Esophagus squamous epithelium (tissue), 5 donors: ENCODE results near the gene FOXO6. TPM values are rescaled to one million over a fixed set of nuclear protein-coding genes. Genes with fewer than 3 reads are reported as not detected.

Experiments
- DNase-seq: peaks from one replicate; lab custom pipeline; 2025; lab: John Stamatoyannopoulos, UW
- H3K27ac ChIP-seq, 4 donors: fragments of 200-600 bp; sonication (generic); one replicate each; pipeline ENCODE4 v1.5.1; 2016 to 2019; ENCODE audit warnings: mild to moderate bottlenecking in 1 of 4
- H3K27me3 ChIP-seq, 4 donors: fragments of 200-600 bp; sonication (generic); 1 replicate in 3 of 4; 2 replicates in 1 of 4; pipeline versions ENCODE4 v1.5.1 to v1.6.0; 2017 to 2021; ENCODE audit warnings: antibody characterized with exemption in 1 of 4
- H3K36me3 ChIP-seq, 3 donors: fragments of 200-600 bp; sonication (generic); one replicate each; pipeline ENCODE4 v1.5.1; 2016 to 2019
- H3K4me1 ChIP-seq, 3 donors: fragments of 200-600 bp; sonication (generic); one replicate each; pipeline ENCODE4 v1.5.1; 2017 to 2019
- H3K4me3 ChIP-seq, 4 donors: fragments of 200-600 bp; sonication (generic); 1 replicate in 3 of 4; 2 replicates in 1 of 4; pipeline ENCODE4 v1.5.1; 2016 to 2019; ENCODE audit warnings: mild to moderate bottlenecking in 2 of 4, moderate library complexity in 1 of 4
- H3K9me3 ChIP-seq, 3 donors: fragments of 200-600 bp; sonication (generic); one replicate each; pipeline ENCODE4 v1.5.1; 2016 to 2019
- CTCF ChIP-seq, 6 experiments: fragments of 450-650 bp in 4 of 6; fragments of 200-600 bp in 2 of 6; sonication (generic) in 2 of 6; IDR thresholded peaks; one replicate each; pipeline ENCODE4 v1.5.1; 2016 to 2019; ENCODE audit warnings: antibody characterized with exemption in 6 of 6, mild to moderate bottlenecking in 4 of 6, moderate library complexity in 4 of 6
- POLR2A ChIP-seq, 4 donors: fragments of 450-650 bp; IDR thresholded peaks; one replicate each; pipeline ENCODE4 v1.6.1; 2017; ENCODE audit warnings: antibody characterized with exemption in 4 of 4, mild to moderate bottlenecking in 4 of 4, moderate library complexity in 3 of 4
- WGBS, 2 donors: methylation state at CpG; one replicate each; pipeline ENCODE4 v1.1.5; 2018; 5-methylcytosine and 5-hydroxymethylcytosine counted together
- intact Hi-C: fragments of 100-400 bp; cut with DNase I; formaldehyde crosslinking; loops from one replicate; pipeline ENCODE4 v1.15.0; 2022
- total RNA-seq, 4 donors: library from RNA; depleted of rRNA; stranded (reverse); fragments of >200 nt; gene quantifications; one replicate each; pipeline ENCODE4 v1.1.0, GENCODE V29; 2016
- donor health status: DM: yes; HTN: yes; CAD: no.

The FOXO6 gene
- total RNA-seq, 4 donors from 2014 or later = 0.18 to 0.53 (median 0.38) TPM; not detected in 1

- no peaks in the 10 kb centered on the region for H3K36me3 ChIP-seq
- WGBS, 2 donors = 47 to 53% methylated on average over 2 to 4 of the region's 5 CpGs
- H3K9me3 ChIP-seq = no peaks in the 10 kb centered on the region
- TF ChIP-seq CTCF (IDR thresholded peaks at IDR 0.05) = no peak
- TF ChIP-seq POLR2A (IDR thresholded peaks at IDR 0.05) = no peak
- H3K4me3 ChIP-seq = no peak overlapping the region
- no peaks in the 10 kb centered on the region for H3K27me3 ChIP-seq
- intact Hi-C loops = no loop called here
- DNase-seq = no peak
- H3K27ac ChIP-seq = no peak overlapping the region
- H3K4me1 ChIP-seq = peaks cover 0 to 22% (median 0%) of the 10 kb centered on the region in 3 donors
These were observed 38.0 kb upstream of the FOXO6 start for GRCh38 chr1:41323243-41323642.

GRCh38 chr1:41325801-41326200 lies 35.4 kb upstream of the FOXO6 start:
- H3K9me3 ChIP-seq = no peaks in the 10 kb centered on the region
- peaks cover 0 to 10% (median 0%) of the 10 kb centered on the region in 3 donors for H3K4me1 ChIP-seq
- H3K36me3 ChIP-seq = no peaks in the 10 kb centered on the region
- no peak overlapping the region for H3K27ac ChIP-seq
- TF ChIP-seq POLR2A (IDR thresholded peaks at IDR 0.05) (no peak), CTCF (IDR thresholded peaks at IDR 0.05) (no peak)
- WGBS, 2 donors = 86 to 90% methylated on average over 6 of the region's 6 CpGs
- intact Hi-C loops = no loop called here
- no peak overlapping the region for H3K4me3 ChIP-seq
- no peak for DNase-seq
- H3K27me3 ChIP-seq = no peaks in the 10 kb centered on the region

GRCh38 chr1:41327383-41327999 lies 33.7 kb upstream of the FOXO6 start:
- Histone ChIP-seq H3K4me1 (peaks cover 0 to 10% (median 0%) of the 10 kb centered on the region in 3 donors), H3K9me3 (no peaks in the 10 kb centered on the region), H3K36me3 (no peaks in the 10 kb centered on the region), H3K27me3 (peaks cover 0 to 11% (median 0%) of the 10 kb centered on the region in 4 donors), H3K27ac (no peak overlapping the region), H3K4me3 (no peak overlapping the region)
- intact Hi-C loops = no loop called here
- no peak for DNase-seq
- WGBS, 2 donors = 74 to 77% methylated on average over 6 of the region's 6 CpGs
- TF ChIP-seq CTCF (IDR thresholded peaks at IDR 0.05) = no peak
- no peak for TF ChIP-seq POLR2A (IDR thresholded peaks at IDR 0.05)

GRCh38 chr1:41328001-41328615 lies 33.1 kb upstream of the FOXO6 start:
- H3K27ac ChIP-seq = no peak overlapping the region
- no peaks in the 10 kb centered on the region for H3K9me3 ChIP-seq
- no peak for DNase-seq
- no peaks in the 10 kb centered on the region for H3K36me3 ChIP-seq
- H3K4me1 ChIP-seq = peaks cover 0 to 6% (median 0%) of the 10 kb centered on the region in 3 donors
- no peak for TF ChIP-seq CTCF (IDR thresholded peaks at IDR 0.05)
- no peak for TF ChIP-seq POLR2A (IDR thresholded peaks at IDR 0.05)
- intact Hi-C loops = no loop called here
- peaks cover 0 to 13% (median 0%) of the 10 kb centered on the region in 4 donors for H3K27me3 ChIP-seq
- no peak overlapping the region for H3K4me3 ChIP-seq
- WGBS, 2 donors = 54 to 61% methylated on average over 6 to 7 of the region's 7 CpGs
